ENCODE data around the gene ARL17B.
"Not testable (repeated sequence)": the region's sequence is repeated elsewhere in the genome, so short reads cannot be mapped to it uniquely, and the experiment has no call there.

ARL17B gene

GRCh38 chr17:46361755-46362154 lies at the start of gene ARL17B:
Gene ARL17B, minus strand, starts transcription at chr17:46361766. Its CDS starts 3,369 bp downstream, at chr17:46358397.
- not testable (repeated sequence) for DNase-seq

GRCh38 chr17:46409864-46410263 lies 48.3 kb upstream of the ARL17B start:
- not testable (repeated sequence) for DNase-seq

GRCh38 chr17:46407155-46407554 lies 45.6 kb upstream of the ARL17B start:
- not testable (repeated sequence) for DNase-seq

- not testable (repeated sequence) for DNase-seq
Measured at GRCh38 chr17:46401033-46401787, 39.6 kb upstream of the ARL17B start.

GRCh38 chr17:46400543-46400942 lies 39.0 kb upstream of the ARL17B start:
- not testable (repeated sequence) for DNase-seq

GRCh38 chr17:46399993-46400392 lies 38.4 kb upstream of the ARL17B start:
- not testable (repeated sequence) for DNase-seq

- DNase-seq, result not testable (repeated sequence)
Measured at GRCh38 chr17:46396292-46396691, 34.7 kb upstream of the ARL17B start.

- DNase-seq, result not testable (repeated sequence)
Measured at GRCh38 chr17:46393702-46394101, 32.1 kb upstream of the ARL17B start.

- DNase-seq, result not testable (repeated sequence)
Measured at GRCh38 chr17:46385491-46385890, 23.9 kb upstream of the ARL17B start.

GRCh38 chr17:46383118-46383517 lies 21.6 kb upstream of the ARL17B start:
- not testable (repeated sequence) for DNase-seq

- not testable (repeated sequence) for DNase-seq
Measured at GRCh38 chr17:46373418-46373817, 11.9 kb upstream of the ARL17B start.

GRCh38 chr17:46372236-46373229 lies 11.0 kb upstream of the ARL17B start:
- DNase-seq, result not testable (repeated sequence)

- not testable (repeated sequence) for DNase-seq
Measured at GRCh38 chr17:46367520-46367919, 6.0 kb upstream of the ARL17B start.

- DNase-seq, result not testable (repeated sequence)
Measured at GRCh38 chr17:46361145-46361735, 326 bp downstream of the ARL17B start.

- DNase-seq, result not testable (repeated sequence)
Measured at GRCh38 chr17:46353856-46354255, 7.7 kb downstream of the ARL17B start.

- DNase-seq, result not testable (repeated sequence)
Measured at GRCh38 chr17:46349060-46349459, 12.5 kb downstream of the ARL17B start.

- DNase-seq, result not testable (repeated sequence)
Measured at GRCh38 chr17:46348345-46348744, 13.2 kb downstream of the ARL17B start.

GRCh38 chr17:46342131-46342530 lies 19.4 kb downstream of the ARL17B start:
- DNase-seq, result not testable (repeated sequence)

- DNase-seq, result not testable (repeated sequence)
Measured at GRCh38 chr17:46341220-46341619, 20.3 kb downstream of the ARL17B start.

- DNase-seq, result not testable (repeated sequence)
Measured at GRCh38 chr17:46294831-46295230, 66.7 kb downstream of the ARL17B start, which contains the start of gene LRRC37A. Gene LRRC37A, plus strand, starts transcription at chr17:46295131. Its CDS starts 3 bp downstream, at chr17:46295134.

- DNase-seq, result not testable (repeated sequence)
Measured at GRCh38 chr17:46291618-46292017, 69.9 kb downstream of the ARL17B start.

GRCh38 chr17:46290906-46291546 lies 70.5 kb downstream of the ARL17B start:
- DNase-seq, result not testable (repeated sequence)
